H1 (cell line): ENCODE results near the gene SYNCRIP. TPM values are rescaled to one million over a fixed set of nuclear protein-coding genes. Genes with fewer than 3 reads are reported as not detected.

Experiments
- CTCF ChIA-PET: fragments of 300-600 bp; sonication (Branson Sonifier 250); formaldehyde crosslinking; loops from one replicate; lab custom pipeline; 2021; ENCODE audit not compliant: partially characterized antibody; lab: Charles Lee
- POLR2A ChIA-PET: fragments of 300-600 bp; sonication (Branson Sonifier 250); formaldehyde crosslinking; loops from one replicate; lab custom pipeline; 2021; ENCODE audit warnings: inconsistent platforms; ENCODE audit not compliant: partially characterized antibody; lab: Charles Lee
- DNase-seq, 2 experiments: peaks; one replicate each; pipeline versions ENCODE4 v3.0.0 to v3.0.0-alpha.2; 2010 to 2022; ENCODE audit warnings: low spot score in 2 of 2, low read depth in 1 of 2, mixed read lengths in 1 of 2
- FAIRE-seq: peaks from 2 replicates; lab custom pipeline; 2011; peaks lifted over from hg19 to GRCh38; lab: Jason Lieb, UNC
- H2AFZ ChIP-seq: 2 replicates; pipeline ENCODE4 v1.8.1; 2012; ENCODE audit warnings: low read length, inconsistent platforms
- H2AK5ac ChIP-seq: 2 replicates; pipeline ENCODE4 v1.6.1; 2013; ENCODE audit warnings: low read depth, low read length
- H2BK120ac ChIP-seq: replicated peaks from 2 replicates; pipeline ENCODE3; 2013; ENCODE audit warnings: low read depth, low read length, inconsistent platforms
- H2BK12ac ChIP-seq: 2 replicates; pipeline ENCODE4 v1.6.1; 2013; ENCODE audit warnings: low read depth, low read length
- H2BK15ac ChIP-seq: 2 replicates; pipeline ENCODE4 v1.6.1; 2013; ENCODE audit warnings: low read length
- H2BK20ac ChIP-seq: 2 replicates; pipeline ENCODE4 v1.6.1; 2013; ENCODE audit warnings: low read length
- H2BK5ac ChIP-seq: 2 replicates; pipeline ENCODE4 v1.6.1; 2013; ENCODE audit warnings: low read depth, low read length
- H3K14ac ChIP-seq: 2 replicates; pipeline ENCODE4 v1.6.1; 2013; ENCODE audit warnings: inconsistent platforms; ENCODE audit not compliant: insufficient read length
- H3K18ac ChIP-seq: 2 replicates; pipeline ENCODE4 v1.6.1; 2013; ENCODE audit warnings: low read length; ENCODE audit errors: extremely low read depth
- H3K23ac ChIP-seq: 2 replicates; pipeline ENCODE4 v1.6.1; 2013; ENCODE audit warnings: inconsistent platforms; ENCODE audit not compliant: insufficient read length
- H3K23me2 ChIP-seq: 2 replicates; pipeline ENCODE4 v1.6.1; 2013; ENCODE audit warnings: low read depth, low read length
- H3K27ac ChIP-seq: 2 replicates; pipeline ENCODE4 v1.6.1; 2011; ENCODE audit warnings: low read depth, low read length, inconsistent platforms
- H3K27me3 ChIP-seq, 4 experiments: replicated peaks in 1 of 4; 1 replicate in 1 of 4; 2 replicates in 3 of 4; pipeline versions ENCODE4 v1.6.1 to v1.8.1; 2011 to 2013; ENCODE audit warnings: low read length in 3 of 4, mild to moderate bottlenecking in 3 of 4, inconsistent platforms in 2 of 4, mixed read lengths in 2 of 4, moderate library complexity in 1 of 4; ENCODE audit not compliant: control insufficient read depth in 3 of 4, insufficient read depth in 3 of 4; ENCODE audit errors: extremely low read depth in 1 of 4
- H3K36me3 ChIP-seq, 4 experiments: 2 replicates each; pipeline versions ENCODE4 v1.6.1 to v1.8.1; 2011 to 2013; ENCODE audit warnings: mild to moderate bottlenecking in 4 of 4, low read length in 3 of 4, moderate library complexity in 2 of 4, control low read depth in 1 of 4, inconsistent platforms in 1 of 4; ENCODE audit not compliant: insufficient read depth in 4 of 4, control insufficient read depth in 2 of 4
- H3K4ac ChIP-seq: replicated peaks from 2 replicates; pipeline ENCODE3; 2013; ENCODE audit warnings: low read length, low read depth, mixed read lengths, inconsistent platforms; ENCODE audit not compliant: insufficient read length
- H3K4me1 ChIP-seq, 4 experiments: replicated peaks in 1 of 4; 1 replicate in 1 of 4; 2 replicates in 3 of 4; pipeline versions ENCODE4 v1.6.1 to v1.8.1; 2011 to 2013; ENCODE audit warnings: low read length in 3 of 4, inconsistent platforms in 2 of 4, mixed read lengths in 1 of 4; ENCODE audit not compliant: insufficient read depth in 4 of 4, control insufficient read depth in 3 of 4
- H3K4me2 ChIP-seq, 2 experiments: 2 replicates each; pipeline versions ENCODE4 v1.6.1 to v1.8.1; 2011 to 2013; ENCODE audit warnings: low read depth in 2 of 2, low read length in 2 of 2, control low read depth in 1 of 2, inconsistent platforms in 1 of 2, mild to moderate bottlenecking in 1 of 2; ENCODE audit not compliant: insufficient read depth in 1 of 2
- H3K4me3 ChIP-seq, 4 experiments: fragments of 200-600, 300-600 bp in 1 of 4; sonication (generic), shearing (Covaris generic), sonication (Bioruptor Twin) in 1 of 4; 2 replicates each; pipeline versions ENCODE4 v1.5.1 to v1.8.1; 2011 to 2016; ENCODE audit warnings: low read length in 4 of 4, low read depth in 3 of 4, control low read depth in 2 of 4, inconsistent platforms in 2 of 4, mild to moderate bottlenecking in 2 of 4, mixed read lengths in 1 of 4, moderate library complexity in 1 of 4; ENCODE audit not compliant: insufficient read depth in 2 of 4; ENCODE audit errors: extremely low read depth in 1 of 4
- H3K56ac ChIP-seq: replicated peaks from 2 replicates; pipeline ENCODE3; 2013; ENCODE audit warnings: low read depth, mild to moderate bottlenecking, mixed read lengths, low read length, inconsistent platforms; ENCODE audit not compliant: insufficient read length
- H3K79me1 ChIP-seq: 2 replicates; pipeline ENCODE4 v1.6.1; 2013; ENCODE audit warnings: low read depth, low read length, control low read depth
- H3K79me2 ChIP-seq, 2 experiments: 2 replicates each; pipeline versions ENCODE4 v1.6.1 to v1.8.1; 2012 to 2013; ENCODE audit warnings: low read length in 2 of 2, mild to moderate bottlenecking in 2 of 2, inconsistent platforms in 1 of 2; ENCODE audit not compliant: insufficient read depth in 2 of 2, control insufficient read depth in 1 of 2
- H3K9ac ChIP-seq, 4 experiments: replicated peaks in 1 of 4; 1 replicate in 1 of 4; 2 replicates in 3 of 4; pipeline versions ENCODE4 v1.6.1 to v1.8.1; 2011 to 2013; ENCODE audit warnings: low read depth in 3 of 4, low read length in 3 of 4, control low read depth in 2 of 4, mild to moderate bottlenecking in 2 of 4, moderate library complexity in 2 of 4, inconsistent platforms in 1 of 4; ENCODE audit errors: extremely low read depth in 1 of 4
- H3K9me3 ChIP-seq, 2 experiments: 2 replicates each; pipeline versions ENCODE4 v1.6.1 to v1.8.1; 2012 to 2013; ENCODE audit warnings: mild to moderate bottlenecking in 2 of 2, moderate library complexity in 2 of 2, control low read depth in 1 of 2, inconsistent platforms in 1 of 2, low read depth in 1 of 2, low read length in 1 of 2, mixed read lengths in 1 of 2; ENCODE audit not compliant: insufficient read depth in 2 of 2
- H4K20me1 ChIP-seq, 2 experiments: replicated peaks in 1 of 2; 2 replicates each; pipeline versions ENCODE3 to v1.8.1; 2011 to 2013; ENCODE audit warnings: inconsistent platforms in 2 of 2, low read length in 2 of 2, mild to moderate bottlenecking in 1 of 2; ENCODE audit not compliant: insufficient read depth in 2 of 2, control insufficient read depth in 1 of 2
- H4K5ac ChIP-seq: 2 replicates; pipeline ENCODE4 v1.6.1; 2013; ENCODE audit warnings: low read length, low read depth, mixed read lengths, inconsistent platforms; ENCODE audit not compliant: insufficient read length
- H4K8ac ChIP-seq: 2 replicates; pipeline ENCODE4 v1.8.0; 2013; ENCODE audit warnings: mild to moderate bottlenecking, moderate library complexity, low read length, inconsistent platforms; ENCODE audit not compliant: insufficient read depth; ENCODE audit errors: extremely low read depth
- H4K91ac ChIP-seq: replicated peaks from 2 replicates; pipeline ENCODE3; 2013; ENCODE audit warnings: low read length, mixed read lengths, inconsistent platforms; ENCODE audit not compliant: insufficient read length
- ASH2L ChIP-seq: fragments of 200-600, 300-600 bp; sonication (generic); IDR thresholded peaks from one replicate; pipeline ENCODE4 v1.7.1; 2017; ENCODE audit warnings: low read length
- BACH1 ChIP-seq: IDR thresholded peaks from 2 replicates; pipeline ENCODE4 v1.6.1; 2012; ENCODE audit warnings: low read length, improper control_type of control experiment
- BCL11A ChIP-seq, 2 experiments: IDR thresholded peaks; one replicate each; pipeline ENCODE4 v1.6.1; 2011; ENCODE audit warnings: low read depth in 2 of 2, low read length in 2 of 2, mild to moderate bottlenecking in 2 of 2
- FOSL1 ChIP-seq: IDR thresholded peaks from 2 replicates; pipeline ENCODE4 v1.6.1; 2011; ENCODE audit warnings: mild to moderate bottlenecking, low read depth, low read length, moderate library complexity; ENCODE audit not compliant: insufficient read depth
- POLR2A ChIP-seq, 2 experiments: IDR thresholded peaks; 1 replicate in 1 of 2; 2 replicates in 1 of 2; pipeline ENCODE4 v1.6.1; 2011; ENCODE audit warnings: low read depth in 2 of 2, low read length in 2 of 2, mild to moderate bottlenecking in 2 of 2; ENCODE audit errors: control extremely low read depth in 1 of 2
- RAD21 ChIP-seq, 2 experiments: IDR thresholded peaks in 1 of 2; conservative IDR thresholded peaks in 1 of 2; 2 replicates each; pipeline ENCODE4 v1.6.1; 2011; ENCODE audit warnings: low read depth in 2 of 2, low read length in 2 of 2, improper control_type of control experiment in 1 of 2, inconsistent platforms in 1 of 2, mild to moderate bottlenecking in 1 of 2, moderate library complexity in 1 of 2
- polyA plus RNA-seq, 7 experiments: library from polyadenylated mRNA; depleted of rRNA in 3 of 7; stranded (reverse) in 5 of 7; unstranded in 2 of 7; fragments of >200 nt in 5 of 7; fragments of 200-250 nt in 2 of 7; gene quantifications; 1 replicate in 5 of 7; 2 replicates in 1 of 7; 4 replicates in 1 of 7; pipeline versions ENCODE4 v1.2.1 to v1.2.3, GENCODE V29; 2011 to 2013; ENCODE audit warnings: missing spikeins in 2 of 7, mixed read lengths in 2 of 7
- total RNA-seq: library from RNA; stranded (reverse); fragmentation: NEBNext Ultra II Directional; extraction: Animal tissue kit (Norgen Biotek cat#: 25700); gene quantifications from 2 replicates; pipeline ENCODE4 v1.2.1, GENCODE V29; 2021
- TF ChIP-seq, protein P1 (sequence below): IDR thresholded peaks from 2 replicates; pipeline ENCODE4 v1.6.1; 2012; ENCODE audit warnings: low read length, inconsistent platforms
- TF ChIP-seq, protein P2 (sequence below), 3 experiments: IDR thresholded peaks; 1 replicate in 2 of 3; 2 replicates in 1 of 3; pipeline versions ENCODE4 v1.5.1 to v1.6.1; 2011; ENCODE audit warnings: low read length in 3 of 3, mild to moderate bottlenecking in 3 of 3, inconsistent platforms in 2 of 3, low read depth in 1 of 3, moderate library complexity in 1 of 3; ENCODE audit not compliant: insufficient read depth in 1 of 3; ENCODE audit errors: control extremely low read depth in 1 of 3

SYNCRIP gene
- total and polyA plus RNA-seq, 2 of the 8 experiments (the other 6 are each of a cell fraction or from before 2014, with no cell fraction given) = 16.8 to 219 TPM

DNA sequence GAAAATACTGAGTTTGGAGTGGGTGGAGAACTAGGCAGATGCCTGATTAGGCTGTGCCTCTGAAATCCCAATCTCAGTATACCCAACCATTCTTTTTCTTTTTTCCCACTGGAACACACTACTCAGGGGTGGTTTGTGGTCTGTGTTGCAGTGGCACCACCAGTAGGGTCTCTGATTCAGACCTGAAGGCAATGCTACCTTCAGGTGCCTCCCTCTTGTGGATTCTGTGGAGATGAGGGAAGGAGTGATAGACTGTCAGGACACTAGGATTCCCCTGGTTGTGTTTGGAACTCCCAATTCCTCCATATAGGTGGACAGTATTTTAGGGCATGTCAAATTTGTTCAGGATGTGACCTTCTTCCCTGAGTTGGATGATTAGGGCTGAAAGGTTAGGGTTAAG, 47.4 kb upstream of the SYNCRIP start:
- no peak overlapping the region for H4K8ac ChIP-seq
- H3K9me3 ChIP-seq = no peaks in the 10 kb centered on the region
- H4K5ac ChIP-seq = no peak overlapping the region
- no peak overlapping the region for H3K9ac ChIP-seq
- H3K4me2 ChIP-seq = no peak overlapping the region
- H3K79me1 ChIP-seq = no peaks in the 10 kb centered on the region
- no peak overlapping the region for H3K4me3 ChIP-seq
- H2BK20ac ChIP-seq = no peak overlapping the region
- no peaks in the 10 kb centered on the region for H3K79me2 ChIP-seq
- H3K4me1 ChIP-seq = no peaks in the 10 kb centered on the region
- H3K23me2 ChIP-seq = no peaks in the 10 kb centered on the region
- FAIRE-seq = no peak
- no peak overlapping the region for H3K14ac ChIP-seq
- no peak overlapping the region for H3K23ac ChIP-seq
- H3K36me3 ChIP-seq = no peaks in the 10 kb centered on the region; a peak in 1 of 8 replicates
- ChIA-PET POLR2A (interaction anchor here (1.4 kb wide), 1 partner anchor 12 kb away, joined by 13 read pairs; no protein-coding TSS in a partner anchor), CTCF (no interaction called here)
- H4K20me1 ChIP-seq = no peaks in the 10 kb centered on the region
- no peak overlapping the region for H3K56ac ChIP-seq
- H2BK5ac ChIP-seq = no peak overlapping the region
- H2AFZ ChIP-seq = no peak overlapping the region
- H2BK15ac ChIP-seq = no peak overlapping the region
- peak; percentile 26 to 38; a peak in 2 of 4 replicates for TF ChIP-seq RAD21 (IDR thresholded peaks at IDR 0.05 in 1 of 2, conservative IDR thresholded peaks at IDR 0.05 in 1 of 2; ENCODE audit: low read depth in 2 of 2, low read length in 2 of 2)
- TF ChIP-seq, protein P1, sequence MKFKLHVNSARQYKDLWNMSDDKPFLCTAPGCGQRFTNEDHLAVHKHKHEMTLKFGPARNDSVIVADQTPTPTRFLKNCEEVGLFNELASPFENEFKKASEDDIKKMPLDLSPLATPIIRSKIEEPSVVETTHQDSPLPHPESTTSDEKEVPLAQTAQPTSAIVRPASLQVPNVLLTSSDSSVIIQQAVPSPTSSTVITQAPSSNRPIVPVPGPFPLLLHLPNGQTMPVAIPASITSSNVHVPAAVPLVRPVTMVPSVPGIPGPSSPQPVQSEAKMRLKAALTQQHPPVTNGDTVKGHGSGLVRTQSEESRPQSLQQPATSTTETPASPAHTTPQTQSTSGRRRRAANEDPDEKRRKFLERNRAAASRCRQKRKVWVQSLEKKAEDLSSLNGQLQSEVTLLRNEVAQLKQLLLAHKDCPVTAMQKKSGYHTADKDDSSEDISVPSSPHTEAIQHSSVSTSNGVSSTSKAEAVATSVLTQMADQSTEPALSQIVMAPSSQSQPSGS = no peak
- TF ChIP-seq, protein P2, sequence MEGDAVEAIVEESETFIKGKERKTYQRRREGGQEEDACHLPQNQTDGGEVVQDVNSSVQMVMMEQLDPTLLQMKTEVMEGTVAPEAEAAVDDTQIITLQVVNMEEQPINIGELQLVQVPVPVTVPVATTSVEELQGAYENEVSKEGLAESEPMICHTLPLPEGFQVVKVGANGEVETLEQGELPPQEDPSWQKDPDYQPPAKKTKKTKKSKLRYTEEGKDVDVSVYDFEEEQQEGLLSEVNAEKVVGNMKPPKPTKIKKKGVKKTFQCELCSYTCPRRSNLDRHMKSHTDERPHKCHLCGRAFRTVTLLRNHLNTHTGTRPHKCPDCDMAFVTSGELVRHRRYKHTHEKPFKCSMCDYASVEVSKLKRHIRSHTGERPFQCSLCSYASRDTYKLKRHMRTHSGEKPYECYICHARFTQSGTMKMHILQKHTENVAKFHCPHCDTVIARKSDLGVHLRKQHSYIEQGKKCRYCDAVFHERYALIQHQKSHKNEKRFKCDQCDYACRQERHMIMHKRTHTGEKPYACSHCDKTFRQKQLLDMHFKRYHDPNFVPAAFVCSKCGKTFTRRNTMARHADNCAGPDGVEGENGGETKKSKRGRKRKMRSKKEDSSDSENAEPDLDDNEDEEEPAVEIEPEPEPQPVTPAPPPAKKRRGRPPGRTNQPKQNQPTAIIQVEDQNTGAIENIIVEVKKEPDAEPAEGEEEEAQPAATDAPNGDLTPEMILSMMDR (IDR thresholded peaks at IDR 0.05; ENCODE audit: control extremely low read depth in 1 of 3, insufficient read depth in 1 of 3, low read depth in 1 of 3, low read length in 3 of 3) = peak in 2 of 3 experiments; percentile 14 to 16; a peak in 2 of 4 replicates
- TF ChIP-seq BACH1 = no peak
- TF ChIP-seq BCL11A (IDR thresholded peaks at IDR 0.05; ENCODE audit: low read depth in 2 of 2, low read length in 2 of 2) = no peak
- TF ChIP-seq ASH2L = no peak
- no peak for TF ChIP-seq FOSL1
- TF ChIP-seq POLR2A (IDR thresholded peaks at IDR 0.05; ENCODE audit: control extremely low read depth in 1 of 2, low read depth in 2 of 2, low read length in 2 of 2) = no peak
- no peak overlapping the region for H3K27ac ChIP-seq
- H4K91ac ChIP-seq = no peak overlapping the region
- no peaks in the 10 kb centered on the region for H3K27me3 ChIP-seq
- H2BK12ac ChIP-seq = no peak overlapping the region
- no peak for DNase-seq
- H2AK5ac ChIP-seq = no peak overlapping the region
- no peak overlapping the region for H3K4ac ChIP-seq
- no peak overlapping the region for H2BK120ac ChIP-seq
- no peak overlapping the region for H3K18ac ChIP-seq
